ELR (cell line): ENCODE measurements around the gene TNFRSF21.
"Not testable (repeated sequence)": the region's sequence is repeated elsewhere in the genome, so short reads cannot be mapped to it uniquely, and the experiment has no call there.

Experiments used
- DNase-seq: peaks from one replicate; pipeline ENCODE4 v3.0.0-alpha.2; 2015; ENCODE audit warnings: low read depth

Gene TNFRSF21, protein sequence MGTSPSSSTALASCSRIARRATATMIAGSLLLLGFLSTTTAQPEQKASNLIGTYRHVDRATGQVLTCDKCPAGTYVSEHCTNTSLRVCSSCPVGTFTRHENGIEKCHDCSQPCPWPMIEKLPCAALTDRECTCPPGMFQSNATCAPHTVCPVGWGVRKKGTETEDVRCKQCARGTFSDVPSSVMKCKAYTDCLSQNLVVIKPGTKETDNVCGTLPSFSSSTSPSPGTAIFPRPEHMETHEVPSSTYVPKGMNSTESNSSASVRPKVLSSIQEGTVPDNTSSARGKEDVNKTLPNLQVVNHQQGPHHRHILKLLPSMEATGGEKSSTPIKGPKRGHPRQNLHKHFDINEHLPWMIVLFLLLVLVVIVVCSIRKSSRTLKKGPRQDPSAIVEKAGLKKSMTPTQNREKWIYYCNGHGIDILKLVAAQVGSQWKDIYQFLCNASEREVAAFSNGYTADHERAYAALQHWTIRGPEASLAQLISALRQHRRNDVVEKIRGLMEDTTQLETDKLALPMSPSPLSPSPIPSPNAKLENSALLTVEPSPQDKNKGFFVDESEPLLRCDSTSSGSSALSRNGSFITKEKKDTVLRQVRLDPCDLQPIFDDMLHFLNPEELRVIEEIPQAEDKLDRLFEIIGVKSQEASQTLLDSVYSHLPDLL

DNA sequence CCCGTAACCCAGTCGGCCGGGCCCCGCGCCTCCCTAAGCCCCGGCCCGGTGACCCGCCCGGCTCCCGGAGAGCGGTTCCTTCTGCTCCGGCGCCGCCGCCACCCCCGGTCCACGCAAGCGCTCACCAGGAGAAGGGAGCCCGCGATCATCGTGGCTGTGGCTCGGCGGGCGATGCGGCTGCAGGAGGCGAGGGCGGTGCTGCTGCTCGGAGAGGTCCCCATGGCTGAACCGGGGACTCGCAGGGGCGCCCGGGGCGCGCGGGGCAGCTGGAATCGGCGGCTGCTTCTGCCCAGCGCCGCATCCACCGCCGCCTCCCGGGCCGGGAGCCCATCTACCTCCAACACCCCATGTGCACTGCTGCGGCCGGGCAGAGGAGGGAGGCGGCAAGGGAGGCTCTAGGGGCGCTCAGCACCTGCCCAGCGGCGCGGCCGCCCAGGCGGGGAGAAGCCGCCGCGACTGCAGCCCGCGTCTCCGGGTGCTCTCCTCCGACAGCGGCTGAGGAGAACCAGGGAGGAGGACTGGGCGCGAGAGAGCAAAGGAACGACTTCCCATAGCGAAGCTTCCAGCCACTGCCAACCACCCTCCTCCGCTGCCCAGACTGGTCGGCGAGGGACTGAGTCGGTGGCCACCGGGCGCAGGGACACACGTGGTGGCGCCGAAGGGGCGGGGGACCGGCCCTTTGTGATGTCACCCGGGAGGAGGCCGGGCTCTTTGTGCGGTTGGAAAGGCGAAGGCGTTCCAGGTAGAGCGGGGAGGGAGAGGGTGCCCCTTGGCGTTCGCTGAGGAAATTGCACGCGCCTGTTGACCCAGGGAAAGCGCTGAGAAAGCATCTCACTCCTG lies at the start of gene TNFRSF21:
Gene TNFRSF21 (minus strand): TSS at position 615 of the 840 bp plus-strand sequence. CDS start 394 bp downstream, at position 221.
- DNase-seq: peak; percentile 95

DNA sequence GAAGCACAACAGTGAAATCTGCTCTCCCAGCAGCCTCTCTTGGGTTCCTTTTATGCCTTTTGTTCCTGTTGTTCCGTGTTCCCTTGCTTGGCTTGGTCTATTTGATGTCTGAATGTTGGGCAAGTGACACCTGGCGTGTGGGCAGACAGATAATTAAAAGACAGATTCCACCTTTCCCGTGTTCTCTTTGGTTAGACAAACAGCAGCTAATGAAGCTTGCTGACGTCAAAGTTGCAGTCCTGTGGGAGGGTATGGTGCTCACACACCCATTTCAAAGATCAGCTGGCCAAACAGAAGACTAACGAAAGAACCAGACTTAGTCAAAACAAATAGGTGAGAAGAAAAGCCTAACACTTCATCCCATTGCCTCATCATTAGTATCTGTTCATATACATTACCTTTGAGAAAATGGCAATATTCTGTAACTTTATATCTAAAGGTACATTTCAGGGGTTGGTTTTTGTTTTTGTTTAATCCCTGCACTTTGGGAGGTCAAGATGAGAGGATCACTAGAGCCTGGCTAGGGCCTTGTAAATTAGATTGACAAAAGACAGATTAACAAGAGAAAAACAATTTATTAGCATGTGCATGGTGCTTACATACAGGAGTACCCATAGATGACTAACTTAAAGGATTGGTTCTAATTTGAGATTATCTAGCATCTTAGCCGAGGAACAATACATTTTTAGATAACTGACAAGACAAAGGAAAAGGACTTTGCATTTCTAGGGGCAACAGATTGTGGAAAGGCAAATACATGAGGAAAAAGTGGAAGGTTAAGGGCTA lies 48.9 kb upstream of the TNFRSF21 start:
- no peak for DNase-seq

DNA sequence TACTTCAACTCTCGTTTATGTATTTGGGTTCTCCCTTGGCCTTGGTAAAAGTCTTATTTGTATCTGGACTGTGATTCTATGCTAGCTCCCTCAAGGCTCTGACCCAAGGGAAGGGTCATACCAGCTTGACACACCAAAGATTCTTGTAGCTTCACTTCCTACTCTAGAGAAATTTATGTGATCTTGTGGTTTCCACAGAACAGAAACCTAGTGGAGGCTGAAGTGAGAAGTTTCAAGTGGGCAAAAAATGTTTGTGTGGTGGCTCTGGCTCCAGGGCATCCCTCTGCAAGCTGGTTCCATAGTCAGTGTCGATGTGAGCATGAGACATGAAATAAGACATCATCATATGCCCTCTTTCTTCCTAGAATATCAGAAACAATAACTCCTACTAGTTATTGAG lies 48.1 kb upstream of the TNFRSF21 start:
- no peak for DNase-seq

DNA sequence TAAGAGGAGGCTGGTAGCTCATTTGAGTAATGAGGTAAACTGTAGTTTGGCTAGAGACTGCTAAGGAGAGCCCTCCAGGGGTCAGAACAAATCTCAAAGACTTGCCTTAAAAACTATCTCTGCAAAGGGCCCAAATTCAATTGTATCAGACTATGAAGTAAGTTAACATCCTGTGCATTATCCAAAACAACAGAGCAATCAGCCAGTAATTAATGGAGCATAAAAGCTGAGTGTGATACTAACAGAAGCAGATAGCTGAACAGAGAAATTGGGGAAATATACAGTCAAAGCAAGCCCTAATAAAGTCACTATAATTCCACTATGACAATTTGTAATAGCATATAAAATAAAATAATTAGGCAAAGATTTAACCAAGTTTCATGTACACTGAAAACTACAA lies 45.8 kb upstream of the TNFRSF21 start:
- DNase-seq: no peak

DNA sequence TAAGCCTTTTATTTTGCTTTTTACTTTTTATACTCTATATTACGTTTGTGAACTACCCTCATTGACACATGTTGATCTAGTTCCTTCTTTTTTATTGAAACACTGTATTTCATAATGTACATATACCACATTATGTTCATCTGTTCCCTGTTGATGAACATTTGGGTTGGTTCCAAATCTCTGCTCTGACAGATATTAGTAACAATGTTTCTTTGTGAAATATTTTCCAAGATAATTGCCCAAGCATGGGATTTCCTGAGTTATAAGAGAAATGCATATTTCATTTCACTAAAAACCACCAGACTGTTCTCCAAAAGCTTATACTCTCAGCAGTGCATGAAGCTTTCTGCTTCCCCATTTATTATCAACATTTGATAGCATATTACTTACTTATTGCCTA lies 44.2 kb upstream of the TNFRSF21 start:
- DNase-seq: no peak

DNA sequence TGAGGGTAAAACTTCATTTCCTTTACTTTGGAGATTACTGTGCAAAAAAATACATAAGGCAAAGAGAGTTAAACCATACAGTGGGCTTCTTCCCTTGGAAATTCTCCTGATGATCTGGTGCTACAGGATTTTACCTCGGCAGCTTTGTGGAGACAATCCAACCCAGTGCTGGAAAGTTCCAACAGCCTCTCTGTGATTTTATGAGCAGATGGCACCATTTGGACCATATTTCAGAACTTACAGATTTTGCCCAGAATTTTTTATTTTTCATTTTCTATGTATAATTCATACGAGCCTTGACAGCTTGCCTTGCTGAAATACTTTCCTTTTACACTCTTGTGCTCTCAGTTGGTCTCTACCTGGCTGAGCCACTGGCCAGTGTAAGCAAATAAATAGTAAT lies 43.3 kb upstream of the TNFRSF21 start:
- DNase-seq: no peak

DNA sequence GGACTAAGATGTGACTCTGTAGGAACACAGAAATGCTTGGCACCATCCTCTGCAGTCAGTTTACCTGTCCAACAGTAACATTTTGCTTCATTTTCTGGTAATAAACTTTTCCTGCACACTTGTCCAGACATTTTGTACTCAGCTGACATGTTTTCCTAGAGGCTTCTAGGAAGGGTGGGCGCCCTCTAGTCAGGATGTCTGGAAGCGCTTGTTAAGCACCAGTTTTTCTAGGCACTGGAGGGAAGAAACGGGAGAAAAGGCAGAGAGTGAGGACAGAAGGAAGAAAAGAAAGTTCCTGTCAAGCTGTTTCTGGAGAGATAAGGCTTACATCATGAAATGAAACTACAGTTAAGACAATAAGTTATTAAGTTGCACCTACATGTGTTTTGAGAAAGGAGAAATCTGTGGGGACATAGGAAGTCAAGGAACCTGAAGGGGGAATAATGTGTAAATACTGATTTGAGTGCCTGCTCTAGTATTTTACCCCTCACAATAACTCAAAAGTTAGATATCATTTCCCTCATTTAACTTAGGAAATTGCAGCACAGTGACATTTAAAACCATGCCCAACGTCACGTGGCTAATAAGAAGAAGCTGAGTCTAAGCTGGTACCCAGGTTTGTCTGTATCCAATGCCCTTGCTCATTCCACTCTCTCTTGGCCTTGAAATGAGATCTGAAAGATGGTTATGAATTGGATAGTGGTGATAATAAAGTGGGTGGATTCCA lies 42.7 kb upstream of the TNFRSF21 start:
- peak; percentile 24 for DNase-seq

DNA sequence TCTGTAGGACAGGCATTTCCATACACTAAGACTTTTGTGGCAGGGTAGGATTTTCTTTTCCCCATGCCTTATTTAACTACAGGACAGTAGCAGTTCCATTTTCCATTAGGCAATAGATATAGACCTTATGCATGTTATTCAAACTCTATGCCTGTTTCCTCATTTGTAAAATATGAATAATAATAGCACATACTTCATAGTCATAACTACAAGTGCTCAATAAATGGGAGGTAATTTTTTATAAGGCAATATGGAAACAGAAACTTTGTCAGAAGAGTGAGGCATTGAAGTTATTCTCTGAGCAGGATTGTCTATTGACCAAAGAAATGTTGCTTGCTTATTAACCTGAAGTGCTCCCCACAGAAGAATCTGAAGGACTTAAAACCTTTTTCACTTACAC lies 41.9 kb upstream of the TNFRSF21 start:
- DNase-seq: no peak

DNA sequence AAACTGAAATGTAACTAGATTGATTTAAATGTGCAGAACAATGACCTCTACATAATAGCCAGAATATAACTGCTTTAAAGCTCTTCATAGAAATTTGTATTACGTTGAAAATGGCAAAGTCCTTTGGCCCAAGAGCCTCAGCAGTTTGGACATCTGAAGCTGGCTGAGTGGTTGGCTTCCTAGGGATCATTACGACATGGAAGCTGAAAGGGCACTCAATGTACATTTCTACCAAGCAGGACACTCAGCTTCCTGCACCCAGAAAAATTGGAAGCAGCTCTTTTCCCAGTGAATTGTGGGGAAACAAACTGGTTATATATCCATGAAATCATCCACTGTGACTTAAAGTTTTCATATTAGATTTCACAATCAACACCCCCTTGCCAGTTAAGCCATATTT lies 40.2 kb upstream of the TNFRSF21 start:
- DNase-seq: no peak

DNA sequence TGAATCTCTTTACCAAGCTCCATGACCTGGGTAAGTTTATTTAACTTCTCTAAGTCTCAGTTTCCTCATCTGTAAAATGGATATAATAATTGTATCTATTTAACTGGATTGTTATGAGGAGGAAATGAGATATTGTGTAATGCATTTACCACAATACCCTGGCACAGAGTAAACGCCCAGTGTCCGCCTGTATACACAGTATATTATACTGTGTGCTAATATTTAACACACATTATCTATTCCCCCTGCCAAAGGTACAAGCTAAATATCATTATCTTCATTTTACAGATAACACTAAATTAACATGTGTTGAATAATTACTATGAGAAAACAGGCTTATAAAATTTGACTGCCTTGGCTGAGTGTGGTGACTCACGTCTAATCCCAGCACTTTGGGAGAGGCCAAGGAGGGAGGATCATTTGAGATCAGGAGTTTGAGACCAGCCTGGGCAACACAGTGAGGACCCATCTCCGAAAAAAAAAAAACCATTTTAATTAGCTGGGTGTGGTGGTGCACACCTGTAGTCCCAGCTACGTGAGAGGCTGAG lies 38.7 kb upstream of the TNFRSF21 start:
- DNase-seq: no peak

DNA sequence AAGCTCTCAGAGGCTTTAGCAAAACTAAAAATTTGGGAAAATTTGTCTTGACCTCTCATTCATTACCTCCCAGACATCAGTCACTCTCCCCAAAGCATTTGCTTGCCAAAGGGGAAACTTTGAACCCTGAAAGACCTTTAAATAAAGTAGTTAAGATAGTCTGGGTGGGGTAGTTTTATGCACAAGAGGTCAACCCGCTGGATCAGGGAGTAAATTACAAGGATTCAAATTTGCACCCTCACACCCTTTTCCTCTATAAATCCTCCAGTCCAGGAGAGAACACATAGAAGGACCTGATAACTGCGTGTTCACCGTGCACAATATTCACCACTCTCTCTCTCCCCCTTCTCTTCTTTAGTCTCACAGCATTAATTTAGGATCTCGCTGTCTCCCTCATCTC lies 36.1 kb upstream of the TNFRSF21 start:
- no peak for DNase-seq

DNA sequence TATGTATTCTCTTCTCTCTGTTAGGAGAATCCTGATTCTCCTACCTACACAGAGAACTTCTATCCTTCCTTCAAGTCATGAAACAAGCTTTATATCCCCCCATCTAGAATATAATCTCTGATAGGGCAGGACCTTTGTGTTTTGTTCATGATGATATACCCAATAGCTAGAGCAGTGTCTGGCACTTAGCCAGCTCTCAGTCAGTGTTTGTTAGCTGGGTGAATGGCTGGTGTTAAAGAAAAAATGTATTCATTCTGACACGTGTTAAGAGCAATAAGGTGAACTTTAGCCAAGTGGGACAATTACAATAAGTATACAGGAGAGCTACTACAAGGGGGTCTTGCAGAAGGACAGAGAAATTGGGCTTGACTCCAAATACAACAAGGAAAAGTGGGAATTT lies 34.3 kb upstream of the TNFRSF21 start:
- no peak for DNase-seq

DNA sequence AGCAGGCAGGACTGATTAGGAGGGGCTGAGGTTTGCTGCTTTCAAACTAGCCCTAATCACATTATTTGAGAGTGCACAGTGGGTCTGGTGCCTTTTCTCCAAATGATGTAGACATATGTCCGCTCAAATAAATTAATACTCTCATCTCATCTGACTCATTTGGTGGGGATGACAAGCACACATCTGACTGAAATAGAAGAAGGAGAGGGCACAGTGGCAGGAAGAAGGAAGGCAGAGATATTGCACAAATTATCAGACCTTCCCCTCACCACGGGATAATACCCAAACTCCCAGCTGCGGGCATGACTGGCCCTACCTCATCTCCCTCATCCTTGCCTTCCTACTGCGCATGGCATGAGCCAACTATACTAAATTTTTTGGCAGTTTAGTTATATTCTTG lies 33.9 kb upstream of the TNFRSF21 start:
- DNase-seq: no peak

DNA sequence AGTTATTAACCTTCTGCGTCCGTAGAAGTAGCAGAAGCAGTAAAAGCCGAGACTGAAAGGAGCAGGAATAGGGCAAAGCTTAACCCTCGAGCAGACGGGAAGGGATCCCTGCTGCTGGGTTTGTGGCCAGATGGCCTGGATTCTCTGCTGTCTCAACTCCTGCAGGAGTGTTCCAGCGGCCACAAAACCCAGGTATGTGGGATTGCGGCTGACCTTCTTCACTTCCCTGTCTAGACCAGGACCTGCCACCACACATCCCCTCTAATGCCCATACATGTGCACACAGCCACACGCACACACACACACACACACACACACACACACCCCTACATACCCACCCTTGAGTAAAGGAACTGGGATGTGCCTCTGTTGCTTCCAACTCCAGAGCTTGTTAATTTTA lies 33.1 kb upstream of the TNFRSF21 start:
- DNase-seq: no peak

DNA sequence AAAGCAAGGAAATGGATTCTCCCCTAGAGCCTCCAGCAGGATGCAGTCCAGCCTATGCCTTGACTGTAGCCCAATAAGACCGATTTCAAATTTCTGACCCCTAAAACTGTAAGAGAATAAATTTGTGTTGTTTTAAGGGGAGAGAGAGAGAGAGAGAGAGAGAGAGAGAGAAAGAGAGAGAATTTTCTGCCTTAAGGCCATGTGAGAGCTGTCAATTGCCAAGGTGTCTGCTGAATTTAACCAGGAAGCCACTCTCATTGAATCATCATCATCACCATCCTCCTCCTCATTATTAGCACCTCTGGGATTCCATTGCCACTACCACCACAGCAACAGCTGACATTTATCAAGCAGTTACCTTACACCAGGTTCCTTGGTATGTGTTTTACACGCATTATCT lies 27.8 kb upstream of the TNFRSF21 start:
- DNase-seq: no peak

DNA sequence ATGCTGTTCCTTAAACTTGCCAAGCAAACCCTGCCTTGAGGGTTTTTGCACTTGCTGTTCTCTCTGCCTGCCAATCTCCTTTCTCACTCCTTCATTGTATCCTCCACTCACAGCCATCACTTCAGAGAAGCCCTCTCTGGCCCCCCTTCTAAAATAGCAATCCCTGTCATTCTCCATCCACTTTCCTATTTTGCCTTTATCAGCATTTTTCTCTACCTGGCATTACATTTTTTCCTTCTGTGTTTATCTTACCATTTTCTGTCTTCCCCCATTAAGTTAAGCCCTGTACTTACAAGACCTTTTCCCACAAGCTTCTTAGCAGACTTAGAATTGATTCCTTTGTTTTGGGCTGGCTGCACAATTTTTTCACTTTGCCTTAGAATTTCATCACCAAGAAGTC lies 26.6 kb upstream of the TNFRSF21 start:
- DNase-seq: no peak

DNA sequence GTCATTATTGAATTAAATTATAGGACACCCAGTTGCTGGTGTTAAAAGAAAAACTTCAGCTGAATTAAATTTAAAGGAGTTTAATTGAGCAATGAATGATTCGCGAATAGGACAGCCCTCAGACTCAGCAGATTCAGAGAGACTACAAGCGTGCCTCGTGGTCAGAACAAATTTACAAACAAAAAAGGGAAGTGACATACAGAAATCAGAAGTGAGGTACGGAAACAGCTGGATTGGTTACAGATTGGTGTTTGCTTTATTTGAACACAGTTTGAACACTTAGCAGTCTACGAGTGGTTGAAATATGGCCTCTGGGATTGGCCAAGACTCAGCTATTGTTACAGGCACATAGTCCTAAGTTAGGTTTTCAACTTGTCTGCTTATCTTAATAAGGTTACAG lies 25.8 kb upstream of the TNFRSF21 start:
- DNase-seq: no peak

DNA sequence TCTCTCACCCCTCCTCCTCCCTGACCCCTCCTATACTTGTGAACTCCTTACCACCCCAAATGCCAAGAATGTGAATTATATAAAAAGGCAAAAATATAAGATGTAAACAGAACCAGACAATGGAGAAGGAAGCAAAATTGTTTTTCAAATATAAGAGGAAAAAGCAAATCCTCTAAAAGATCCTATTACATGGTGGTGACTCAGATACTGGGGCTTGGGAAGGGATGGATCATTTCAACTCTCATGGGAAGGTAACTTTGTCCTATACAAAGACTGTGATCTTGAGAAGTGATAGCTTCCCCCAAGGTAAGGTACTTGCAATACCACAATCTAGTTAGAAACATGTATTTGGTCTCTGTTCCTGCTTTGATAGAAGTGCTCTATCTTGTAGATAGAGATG lies 24.6 kb upstream of the TNFRSF21 start:
- peak; percentile 20 for DNase-seq

DNA sequence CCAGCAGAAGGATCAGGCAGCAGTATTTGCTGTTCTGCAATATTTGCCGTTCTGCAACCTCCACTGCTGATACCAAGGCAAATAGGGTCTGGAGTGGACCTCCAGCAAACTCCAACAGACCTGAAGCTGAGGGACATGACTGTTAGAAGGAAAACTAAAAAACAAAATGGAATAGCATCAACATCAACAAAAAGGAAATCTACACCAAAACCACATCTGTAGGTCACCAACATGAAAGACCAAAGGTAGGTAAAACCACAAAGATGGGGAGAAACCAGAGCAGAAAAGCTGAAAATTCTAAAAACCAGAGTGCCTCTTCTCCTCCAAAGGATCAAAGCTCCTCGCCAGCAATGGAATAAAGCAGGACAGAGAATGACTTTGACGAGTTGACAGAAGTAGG lies 18.9 kb upstream of the TNFRSF21 start:
- not testable (repeated sequence) for DNase-seq

DNA sequence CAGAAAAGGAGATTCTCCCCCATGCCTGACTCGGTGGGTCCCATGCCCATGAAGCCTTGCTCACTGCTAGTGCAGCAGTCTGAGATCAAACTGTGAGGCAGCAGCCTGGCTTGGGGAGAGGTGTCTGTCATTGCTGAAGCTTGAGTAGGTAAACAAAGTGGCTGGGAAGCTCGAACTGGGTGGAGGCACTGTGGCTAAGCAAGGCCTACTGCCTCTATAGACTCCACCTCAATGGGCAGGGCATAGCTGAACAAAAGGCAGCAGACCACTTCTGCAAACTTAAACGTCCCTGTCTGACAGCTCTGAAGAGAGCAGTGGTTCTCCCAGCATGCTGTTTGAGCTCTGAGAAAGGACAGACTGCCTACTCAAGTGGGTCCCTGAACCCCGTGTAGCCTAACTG lies 18.4 kb upstream of the TNFRSF21 start:
- DNase-seq: not testable (repeated sequence)

DNA sequence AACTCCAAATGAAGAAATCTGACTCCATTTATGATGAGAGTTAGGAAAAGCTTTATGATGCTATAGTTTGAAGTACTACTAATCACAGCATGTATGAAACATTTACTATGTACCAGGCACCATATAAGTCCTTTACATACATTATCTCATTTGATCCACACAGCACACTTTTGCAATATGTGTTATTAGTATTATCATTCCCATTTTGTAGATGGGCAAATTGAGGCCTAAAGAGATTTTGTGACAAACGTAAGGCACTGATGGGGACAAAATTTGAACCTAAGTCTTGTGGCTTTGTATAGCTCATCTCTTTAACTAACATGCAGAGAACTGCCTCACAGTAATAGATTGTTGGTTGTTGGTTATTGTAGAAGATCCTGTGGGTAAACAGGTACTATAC lies 14.2 kb upstream of the TNFRSF21 start:
- no peak for DNase-seq
